ENCODE results near the gene ACOXL. TPM values are rescaled to one million over a fixed set of nuclear protein-coding genes. Genes with fewer than 3 reads are reported as not detected.

ACOXL gene
- total and polyA plus RNA-seq, 10 of the 15 experiments (the other 5 are each of a cell fraction or from before 2014, with no cell fraction given), result 0.05 to 1.3 (median 0.71) TPM

- TF ChIP-seq, protein P1, sequence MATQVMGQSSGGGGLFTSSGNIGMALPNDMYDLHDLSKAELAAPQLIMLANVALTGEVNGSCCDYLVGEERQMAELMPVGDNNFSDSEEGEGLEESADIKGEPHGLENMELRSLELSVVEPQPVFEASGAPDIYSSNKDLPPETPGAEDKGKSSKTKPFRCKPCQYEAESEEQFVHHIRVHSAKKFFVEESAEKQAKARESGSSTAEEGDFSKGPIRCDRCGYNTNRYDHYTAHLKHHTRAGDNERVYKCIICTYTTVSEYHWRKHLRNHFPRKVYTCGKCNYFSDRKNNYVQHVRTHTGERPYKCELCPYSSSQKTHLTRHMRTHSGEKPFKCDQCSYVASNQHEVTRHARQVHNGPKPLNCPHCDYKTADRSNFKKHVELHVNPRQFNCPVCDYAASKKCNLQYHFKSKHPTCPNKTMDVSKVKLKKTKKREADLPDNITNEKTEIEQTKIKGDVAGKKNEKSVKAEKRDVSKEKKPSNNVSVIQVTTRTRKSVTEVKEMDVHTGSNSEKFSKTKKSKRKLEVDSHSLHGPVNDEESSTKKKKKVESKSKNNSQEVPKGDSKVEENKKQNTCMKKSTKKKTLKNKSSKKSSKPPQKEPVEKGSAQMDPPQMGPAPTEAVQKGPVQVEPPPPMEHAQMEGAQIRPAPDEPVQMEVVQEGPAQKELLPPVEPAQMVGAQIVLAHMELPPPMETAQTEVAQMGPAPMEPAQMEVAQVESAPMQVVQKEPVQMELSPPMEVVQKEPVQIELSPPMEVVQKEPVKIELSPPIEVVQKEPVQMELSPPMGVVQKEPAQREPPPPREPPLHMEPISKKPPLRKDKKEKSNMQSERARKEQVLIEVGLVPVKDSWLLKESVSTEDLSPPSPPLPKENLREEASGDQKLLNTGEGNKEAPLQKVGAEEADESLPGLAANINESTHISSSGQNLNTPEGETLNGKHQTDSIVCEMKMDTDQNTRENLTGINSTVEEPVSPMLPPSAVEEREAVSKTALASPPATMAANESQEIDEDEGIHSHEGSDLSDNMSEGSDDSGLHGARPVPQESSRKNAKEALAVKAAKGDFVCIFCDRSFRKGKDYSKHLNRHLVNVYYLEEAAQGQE (IDR thresholded peaks at IDR 0.05; ENCODE audit: low read depth, low read length), result no peak
Observed at GRCh38 chr2:110883406-110883805, 151.0 kb downstream of the ACOXL start (continued).

DNA sequence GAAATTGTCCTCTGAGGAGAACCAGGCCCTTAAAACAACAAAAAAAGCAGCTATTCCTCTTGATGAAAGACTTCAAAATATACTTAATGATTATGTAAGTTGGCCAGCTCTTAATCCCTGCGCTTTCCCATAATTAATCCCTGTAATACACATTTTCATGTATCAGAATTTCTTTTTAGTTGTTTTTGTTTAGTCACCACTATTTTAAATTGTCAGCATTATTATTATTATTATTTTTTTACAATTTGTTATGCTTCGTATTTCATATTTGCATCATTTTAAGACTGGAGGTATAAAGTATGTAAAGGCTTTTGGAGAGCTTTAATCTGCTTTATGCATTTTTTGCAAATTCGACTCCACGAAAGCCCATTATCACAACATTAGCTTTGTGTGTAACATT, 152.9 kb downstream of the ACOXL start:
- ChIA-PET POLR2A (no interaction called here), RAD21 (ENCODE audit: unreplicated experiment) (no interaction called here), CTCF (no interaction called here), SMC1A (ENCODE audit: uncharacterized antibody, unreplicated experiment) (interaction anchor here (0.9 to 1.5 kb wide), 3 partner anchors 10 to 73 kb away, joined by 3 to 5 read pairs (median 3); no protein-coding TSS in a partner anchor)
- FAIRE-seq (no peak), ATAC-seq (no peak), DNase-seq (ENCODE audit: low read depth, low spot score) (no peak)
- no peaks in the 10 kb centered on the region for H4K20me1 ChIP-seq (ENCODE audit: control insufficient read depth, insufficient read depth)
- intact Hi-C loops (cut with micrococcal nuclease; ENCODE audit: unreplicated experiment) (no loop called here), in situ Hi-C loops (cut with MboI) (no loop called here)
- H3K4me3 ChIP-seq, result no peak overlapping the region
- H3K9me3 ChIP-seq (replicated peaks; ENCODE audit: control insufficient read depth, insufficient read depth, low read length), result peaks cover 2% of the 10 kb centered on the region; the same call in 2 of the 3 replicates
- H3K36me3 ChIP-seq (ENCODE audit: control insufficient read depth in 2 of 2, insufficient read depth in 2 of 2, low read length in 1 of 2), result no peaks in the 10 kb centered on the region
- WGBS (ENCODE audit: insufficient coverage, insufficient replicate concordance, low lambda C conversion rate, missing lambda C conversion rate), result 88% methylated on average over 4 of the region's 4 CpGs
- no peaks in the 10 kb centered on the region for H3K79me2 ChIP-seq (ENCODE audit: control insufficient read depth, insufficient read depth, low read length)
- no TSS peak for BruUV-seq (replicated peaks)
- H3K4me2 ChIP-seq (ENCODE audit: control insufficient read depth, insufficient read depth), result no peak overlapping the region
- no peak overlapping the region for H2AFZ ChIP-seq (ENCODE audit: control insufficient read depth, low read depth, low read length)
- H3K9ac ChIP-seq (ENCODE audit: control insufficient read depth, insufficient read depth, low read length), result no peak overlapping the region
- H3K27ac ChIP-seq (ENCODE audit: control insufficient read depth, insufficient read depth), result no peak overlapping the region
- H3K4me1 ChIP-seq (ENCODE audit: control insufficient read depth, insufficient read depth, low read length), result no peaks in the 10 kb centered on the region
- H3K27me3 ChIP-seq (replicated peaks in 1 of 2; ENCODE audit: control insufficient read depth in 2 of 2, insufficient read depth in 2 of 2, low read length in 1 of 2), result peaks cover 0 to 4% of the 10 kb centered on the region in 2 experiments; a peak in 1 of 4 replicates
- TF ChIP-seq IRF5 (IDR thresholded peaks at IDR 0.05; ENCODE audit: borderline replicate concordance) (no peak), MXI1 (IDR thresholded peaks at IDR 0.05; ENCODE audit: low read depth, low read length) (no peak), FOXM1 (IDR thresholded peaks at IDR 0.05; ENCODE audit: low read depth, low read length) (no peak), GATAD2B (conservative IDR thresholded peaks at IDR 0.05; ENCODE audit: low read depth) (no peak), FOS (IDR thresholded peaks at IDR 0.05; ENCODE audit: borderline replicate concordance, extremely low read depth, insufficient read length) (no peak), ZNF384 (IDR thresholded peaks at IDR 0.05; ENCODE audit: borderline replicate concordance, low read depth, low read length) (no peak), STAT3 (IDR thresholded peaks at IDR 0.05; ENCODE audit: low read depth, low read length) (no peak), SMARCA5 (IDR thresholded peaks at IDR 0.05) (no peak), SMC3 (IDR thresholded peaks at IDR 0.05; ENCODE audit: borderline replicate concordance, low read length) (no peak), POLR2AphosphoS2 (IDR thresholded peaks at IDR 0.05; ENCODE audit: low read depth, low read length) (no peak), ZSCAN29 (IDR thresholded peaks at IDR 0.05) (no peak)
- TF ChIP-seq, protein P2, sequence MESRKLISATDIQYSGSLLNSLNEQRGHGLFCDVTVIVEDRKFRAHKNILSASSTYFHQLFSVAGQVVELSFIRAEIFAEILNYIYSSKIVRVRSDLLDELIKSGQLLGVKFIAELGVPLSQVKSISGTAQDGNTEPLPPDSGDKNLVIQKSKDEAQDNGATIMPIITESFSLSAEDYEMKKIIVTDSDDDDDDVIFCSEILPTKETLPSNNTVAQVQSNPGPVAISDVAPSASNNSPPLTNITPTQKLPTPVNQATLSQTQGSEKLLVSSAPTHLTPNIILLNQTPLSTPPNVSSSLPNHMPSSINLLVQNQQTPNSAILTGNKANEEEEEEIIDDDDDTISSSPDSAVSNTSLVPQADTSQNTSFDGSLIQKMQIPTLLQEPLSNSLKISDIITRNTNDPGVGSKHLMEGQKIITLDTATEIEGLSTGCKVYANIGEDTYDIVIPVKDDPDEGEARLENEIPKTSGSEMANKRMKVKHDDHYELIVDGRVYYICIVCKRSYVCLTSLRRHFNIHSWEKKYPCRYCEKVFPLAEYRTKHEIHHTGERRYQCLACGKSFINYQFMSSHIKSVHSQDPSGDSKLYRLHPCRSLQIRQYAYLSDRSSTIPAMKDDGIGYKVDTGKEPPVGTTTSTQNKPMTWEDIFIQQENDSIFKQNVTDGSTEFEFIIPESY (IDR thresholded peaks at IDR 0.05), result no peak
- TF ChIP-seq, protein P3, sequence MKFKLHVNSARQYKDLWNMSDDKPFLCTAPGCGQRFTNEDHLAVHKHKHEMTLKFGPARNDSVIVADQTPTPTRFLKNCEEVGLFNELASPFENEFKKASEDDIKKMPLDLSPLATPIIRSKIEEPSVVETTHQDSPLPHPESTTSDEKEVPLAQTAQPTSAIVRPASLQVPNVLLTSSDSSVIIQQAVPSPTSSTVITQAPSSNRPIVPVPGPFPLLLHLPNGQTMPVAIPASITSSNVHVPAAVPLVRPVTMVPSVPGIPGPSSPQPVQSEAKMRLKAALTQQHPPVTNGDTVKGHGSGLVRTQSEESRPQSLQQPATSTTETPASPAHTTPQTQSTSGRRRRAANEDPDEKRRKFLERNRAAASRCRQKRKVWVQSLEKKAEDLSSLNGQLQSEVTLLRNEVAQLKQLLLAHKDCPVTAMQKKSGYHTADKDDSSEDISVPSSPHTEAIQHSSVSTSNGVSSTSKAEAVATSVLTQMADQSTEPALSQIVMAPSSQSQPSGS (IDR thresholded peaks at IDR 0.05; ENCODE audit: low read length), result no peak

Measured in GM12878 (cell line).